Thymus (tissue), 11 donors: ENCODE data around the gene TEAD3. TPM values are rescaled to one million over a fixed set of nuclear protein-coding genes. Genes with fewer than 3 reads are reported as not detected.

Source experiments
- DNase-seq, 9 donors: peaks; one replicate each; pipeline ENCODE4 v3.0.0-alpha.2; 2013; ENCODE audit warnings: low spot score in 9 of 9, low read depth in 6 of 9, missing footprints in 1 of 9
- H3K27ac ChIP-seq, 2 donors: one replicate each; pipeline ENCODE4 v1.5.1; 2013; ENCODE audit warnings: control low read depth in 1 of 2, low read depth in 1 of 2, low read length in 1 of 2, mild to moderate bottlenecking in 1 of 2, moderate library complexity in 1 of 2
- H3K27me3 ChIP-seq, 2 donors: one replicate each; pipeline ENCODE4 v1.5.1; 2013; ENCODE audit warnings: low read length in 1 of 2; ENCODE audit not compliant: control insufficient read depth in 2 of 2, insufficient read depth in 1 of 2
- H3K36me3 ChIP-seq, 2 donors: one replicate each; pipeline ENCODE4 v1.5.1; 2013; ENCODE audit warnings: low read length in 1 of 2, mild to moderate bottlenecking in 1 of 2, moderate library complexity in 1 of 2; ENCODE audit not compliant: control insufficient read depth in 2 of 2, insufficient read depth in 2 of 2
- H3K4me1 ChIP-seq, 2 donors: one replicate each; pipeline ENCODE4 v1.5.1; 2013; ENCODE audit warnings: low read length in 2 of 2; ENCODE audit not compliant: control insufficient read depth in 2 of 2, insufficient read depth in 2 of 2
- H3K4me3 ChIP-seq, 2 donors: one replicate each; pipeline ENCODE4 v1.5.1; 2013; ENCODE audit warnings: low read length in 2 of 2, control low read depth in 1 of 2, mild to moderate bottlenecking in 1 of 2
- H3K9me3 ChIP-seq, 2 donors: one replicate each; pipeline ENCODE4 v1.5.1; 2013; ENCODE audit warnings: low read length in 1 of 2, mild to moderate bottlenecking in 1 of 2; ENCODE audit not compliant: control insufficient read depth in 2 of 2, insufficient read depth in 1 of 2
- WGBS: extraction: QIAGEN DNeasy Blood & Tissue Kit; methylation state at CpG from one replicate; pipeline ENCODE4 v1.1.7; 2013; 5-methylcytosine and 5-hydroxymethylcytosine counted together
- polyA plus RNA-seq: library from polyadenylated mRNA; stranded (reverse); fragments of 200-250 nt; gene quantifications from one replicate; pipeline ENCODE4 v1.2.3, GENCODE V29; 2013
- total RNA-seq: library from RNA; stranded (reverse); fragments of 120-200 nt; gene quantifications from one replicate; pipeline ENCODE4 v1.2.4, GENCODE V29; 2013
- donor health status: healthy.

TEAD3 gene
- total and polyA plus RNA-seq, 2 donors = 1.1 to 13.6 TPM

DNA sequence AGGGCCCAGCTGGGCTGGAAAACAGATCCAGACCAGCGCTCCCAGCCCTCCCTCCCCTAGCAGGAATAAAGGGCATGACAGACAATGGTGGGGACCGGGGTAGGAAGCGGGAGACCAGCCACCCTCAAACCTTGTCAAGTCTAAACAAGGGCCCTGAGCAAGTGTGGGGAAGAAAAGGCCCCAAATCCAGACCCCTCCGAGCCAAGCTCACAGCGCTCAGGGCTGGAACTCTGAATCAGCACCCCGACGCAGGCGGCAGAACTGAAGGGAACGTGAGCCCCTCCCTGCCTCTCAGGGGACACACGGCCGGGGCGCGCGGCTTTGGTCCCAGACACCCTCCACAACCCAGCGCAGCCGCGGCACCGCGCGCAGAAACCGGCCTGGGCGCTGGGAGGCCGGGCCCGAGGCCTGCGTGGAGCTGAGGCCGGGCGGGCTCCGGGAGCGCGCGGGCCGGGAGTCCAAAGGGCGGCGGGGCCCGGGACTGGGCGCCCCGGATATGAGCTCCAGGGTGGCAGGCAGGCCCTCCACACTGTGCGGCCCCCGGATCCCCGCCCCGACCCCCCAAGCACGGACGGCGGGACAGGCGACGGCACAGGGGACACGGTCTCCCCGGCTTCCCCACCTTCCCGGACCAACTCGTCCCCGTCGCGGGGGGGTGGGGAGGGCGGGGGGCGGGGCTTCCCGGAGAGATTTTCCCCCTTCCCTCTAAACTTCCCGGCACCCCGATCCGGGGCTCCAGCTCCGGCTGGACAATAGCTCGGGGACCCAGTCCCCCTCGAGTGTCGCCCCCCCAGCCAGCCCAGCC lies 641 bp downstream of the TEAD3 start:
- DNase-seq = no peak
- Histone ChIP-seq H3K4me1 (peaks cover 4 to 40% of the 10 kb centered on the region in 2 donors), H3K4me3 (peak overlapping the region; percentile 16 to 74), H3K9me3 (no peaks in the 10 kb centered on the region), H3K36me3 (no peaks in the 10 kb centered on the region), H3K27ac (peak overlapping the region in 1 of 2 donors; percentile 54), H3K27me3 (peaks cover 24 to 94% of the 10 kb centered on the region in 2 donors)
- 47% methylated on average over 63 of the region's 63 CpGs for WGBS

DNA sequence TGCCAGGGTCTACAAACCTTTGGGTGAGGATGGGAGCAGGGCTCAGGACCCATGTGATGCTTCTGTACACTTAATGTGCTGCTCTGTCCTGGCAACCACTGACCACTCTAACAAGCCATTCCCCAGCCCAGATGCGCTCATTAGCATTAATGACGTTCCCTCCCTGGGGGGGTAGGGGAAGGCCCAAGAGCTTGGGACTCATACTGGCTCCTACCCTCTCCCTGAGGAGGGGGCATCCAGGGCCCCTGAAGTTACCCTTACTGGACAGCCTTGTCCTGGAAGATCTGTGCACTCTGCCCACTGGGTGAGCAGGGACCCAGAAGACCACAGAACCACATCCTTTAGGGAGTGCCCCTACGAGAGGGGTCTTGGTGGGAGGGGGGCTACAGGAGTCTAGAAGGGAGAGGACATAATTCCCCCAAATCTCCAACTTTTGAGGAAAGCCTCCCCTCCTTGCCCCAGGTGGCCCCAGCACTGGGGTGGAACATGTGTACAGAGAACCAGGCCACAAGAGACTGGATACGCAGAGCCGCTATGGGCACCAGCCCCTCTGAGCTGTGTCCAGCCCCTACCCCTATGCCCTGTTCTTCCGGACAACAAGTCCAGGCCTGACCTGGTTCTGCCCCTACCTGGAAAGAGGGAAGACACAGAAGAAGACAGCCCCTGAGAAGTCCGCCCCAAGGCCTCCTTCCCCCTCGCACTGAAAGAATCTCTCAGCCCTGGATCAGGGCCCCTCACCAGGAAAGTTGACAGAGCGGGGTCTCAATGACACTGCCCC lies 1.4 kb downstream of the TEAD3 start:
- H3K27me3 ChIP-seq = peaks cover 24 to 95% of the 10 kb centered on the region in 2 donors
- 90% methylated on average over 9 of the region's 9 CpGs for WGBS
- DNase-seq = no peak
- no peaks in the 10 kb centered on the region for H3K36me3 ChIP-seq
- peak overlapping the region; percentile 10 to 74 for H3K4me3 ChIP-seq
- H3K27ac ChIP-seq = peak overlapping the region in 1 of 2 donors; percentile 54
- peaks cover 4 to 43% of the 10 kb centered on the region in 2 donors for H3K4me1 ChIP-seq
- H3K9me3 ChIP-seq = no peaks in the 10 kb centered on the region

DNA sequence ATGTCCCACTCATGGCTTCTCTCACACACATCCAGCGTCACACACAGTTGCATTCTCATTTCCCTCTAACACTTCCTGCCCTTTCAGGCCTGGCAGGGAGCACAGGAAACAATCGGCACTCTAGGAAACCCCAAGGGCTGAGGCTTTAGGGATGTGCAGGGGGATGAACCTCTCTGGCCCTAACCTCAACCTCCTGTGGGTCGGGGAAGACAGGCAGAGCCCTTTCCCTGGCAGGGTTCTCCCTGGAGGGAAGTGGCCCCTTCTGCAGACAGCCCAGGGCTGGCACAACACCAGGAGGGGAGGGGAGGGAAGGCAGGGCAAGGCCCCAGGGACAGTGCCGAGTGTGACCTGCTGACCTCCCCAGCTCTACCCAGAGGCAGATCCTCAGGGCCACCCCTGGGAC lies 2.7 kb downstream of the TEAD3 start:
- 5% methylated on average over 4 of the region's 4 CpGs for WGBS
- Histone ChIP-seq H3K4me3 (no peak overlapping the region), H3K4me1 (peaks cover 4 to 50% of the 10 kb centered on the region in 2 donors), H3K27ac (peak overlapping the region in 1 of 2 donors; percentile 31), H3K9me3 (no peaks in the 10 kb centered on the region), H3K27me3 (peaks cover 24 to 89% of the 10 kb centered on the region in 2 donors), H3K36me3 (no peaks in the 10 kb centered on the region)
- no peak for DNase-seq

DNA sequence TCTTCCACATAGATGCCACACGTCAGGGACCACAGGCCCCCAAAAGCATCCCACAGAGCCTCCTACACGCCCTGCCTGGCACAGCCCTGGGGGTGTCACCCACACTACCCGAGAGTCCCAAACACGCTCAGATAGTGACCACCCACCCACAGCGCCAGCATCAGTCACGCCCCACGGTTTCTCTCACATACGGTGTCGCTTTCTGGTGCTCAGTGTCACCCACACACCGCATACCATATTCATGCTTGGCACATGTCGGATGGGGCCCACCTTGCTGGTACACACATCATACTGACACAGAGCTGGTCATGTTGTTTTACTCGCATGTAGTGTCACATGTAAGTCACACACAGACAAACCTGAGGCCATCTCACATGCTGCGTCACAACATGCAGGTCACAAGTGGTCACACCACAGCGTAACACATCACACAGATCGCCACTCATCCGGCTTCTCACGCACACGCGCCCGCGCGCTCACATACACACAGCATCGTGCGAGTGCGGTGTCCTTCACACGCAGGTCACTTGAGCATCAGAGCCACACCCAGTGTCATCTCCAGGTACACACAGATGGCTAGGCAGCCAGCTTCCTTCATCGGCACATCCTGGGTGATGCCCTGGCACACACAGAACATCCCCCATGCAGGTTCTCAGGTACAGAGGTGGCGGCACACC lies 3.4 kb downstream of the TEAD3 start:
- DNase-seq = no peak
- 93% methylated on average over 28 of the region's 28 CpGs for WGBS
- H3K36me3 ChIP-seq = no peaks in the 10 kb centered on the region
- no peaks in the 10 kb centered on the region for H3K9me3 ChIP-seq
- H3K4me3 ChIP-seq = no peak overlapping the region
- H3K27ac ChIP-seq = no peak overlapping the region
- H3K27me3 ChIP-seq = peaks cover 20 to 81% of the 10 kb centered on the region in 2 donors
- peaks cover 4 to 49% of the 10 kb centered on the region in 2 donors for H3K4me1 ChIP-seq

GRCh38 chr6:35492974-35493284 lies 4.0 kb downstream of the TEAD3 start:
- Histone ChIP-seq H3K9me3 (no peaks in the 10 kb centered on the region), H3K27ac (no peak overlapping the region), H3K27me3 (peaks cover 16 to 76% of the 10 kb centered on the region in 2 donors), H3K4me1 (peaks cover 6 to 49% of the 10 kb centered on the region in 2 donors), H3K36me3 (no peaks in the 10 kb centered on the region), H3K4me3 (no peak overlapping the region)
- WGBS = 96% methylated on average over 7 of the region's 7 CpGs
- no peak for DNase-seq

DNA sequence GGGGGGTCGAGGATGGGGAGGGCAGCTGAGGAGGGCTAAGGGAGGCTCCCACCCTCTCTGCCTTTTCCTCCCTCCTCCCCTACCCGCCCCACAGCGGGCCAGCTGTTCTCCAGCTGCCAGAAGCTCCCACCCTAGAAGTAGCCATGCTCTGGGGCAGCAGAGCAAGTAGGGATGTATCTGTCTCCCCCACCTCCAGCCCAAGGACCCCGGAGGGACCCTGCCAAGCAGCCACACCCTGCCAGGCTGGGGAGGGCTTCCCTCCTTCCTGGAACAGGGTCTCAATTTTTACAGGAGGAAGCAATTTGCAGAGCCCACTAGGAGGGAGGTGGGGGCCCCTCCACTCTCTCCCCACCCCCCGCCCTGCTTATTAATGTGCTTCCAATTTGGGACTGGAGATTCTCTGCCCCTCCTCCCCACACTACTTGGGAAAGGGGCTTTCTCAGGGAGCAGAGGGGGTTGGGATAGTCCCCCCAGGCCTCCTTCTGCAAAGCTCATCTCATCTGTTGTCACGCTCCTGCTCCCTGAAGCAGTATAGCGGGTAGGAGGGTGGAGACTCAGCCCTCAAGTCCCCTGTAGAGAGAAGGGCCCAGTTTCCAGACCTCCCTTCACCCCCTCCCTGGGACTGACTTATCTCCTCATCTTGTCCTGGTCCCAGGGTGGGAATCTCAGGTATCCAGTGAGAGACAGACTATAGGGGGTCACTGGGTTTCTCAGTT lies 4.5 kb downstream of the TEAD3 start:
- Histone ChIP-seq H3K36me3 (no peaks in the 10 kb centered on the region), H3K27ac (no peak overlapping the region), H3K27me3 (peaks cover 13 to 71% of the 10 kb centered on the region in 2 donors), H3K4me1 (peaks cover 5 to 47% of the 10 kb centered on the region in 2 donors), H3K9me3 (no peaks in the 10 kb centered on the region), H3K4me3 (no peak overlapping the region)
- 56% methylated on average over 7 of the region's 7 CpGs for WGBS
- no peak for DNase-seq

- WGBS = 69% methylated on average over 5 of the region's 5 CpGs
- H3K27ac ChIP-seq = no peak overlapping the region
- no peak for DNase-seq
- no peak overlapping the region for H3K4me3 ChIP-seq
- H3K27me3 ChIP-seq = peaks cover 11 to 69% of the 10 kb centered on the region in 2 donors
- no peaks in the 10 kb centered on the region for H3K9me3 ChIP-seq
- H3K4me1 ChIP-seq = peaks cover 5 to 48% of the 10 kb centered on the region in 2 donors
- H3K36me3 ChIP-seq = no peaks in the 10 kb centered on the region
Observed at GRCh38 chr6:35491558-35492257, 5.2 kb downstream of the TEAD3 start.

- peaks cover 5 to 51% of the 10 kb centered on the region in 2 donors for H3K4me1 ChIP-seq
- peaks cover 4 to 69% of the 10 kb centered on the region in 2 donors for H3K27me3 ChIP-seq
- DNase-seq = no peak
- H3K9me3 ChIP-seq = no peaks in the 10 kb centered on the region
- peak overlapping the region in 1 of 2 donors; percentile 25 for H3K27ac ChIP-seq
- WGBS = 90% methylated on average over 8 of the region's 8 CpGs
- no peaks in the 10 kb centered on the region for H3K36me3 ChIP-seq
- no peak overlapping the region for H3K4me3 ChIP-seq
Observed at GRCh38 chr6:35490821-35491557, 5.9 kb downstream of the TEAD3 start.
